NCI-H774 (cell line): ENCODE results near the gene TGIF1.
A peak's percentile ranks its signal among the peaks of the same experiment; 100 is the strongest.

Experiments
- DNase-seq: peaks from one replicate; lab custom pipeline; 2025; lab: John Stamatoyannopoulos, UW

TGIF1 gene

DNA sequence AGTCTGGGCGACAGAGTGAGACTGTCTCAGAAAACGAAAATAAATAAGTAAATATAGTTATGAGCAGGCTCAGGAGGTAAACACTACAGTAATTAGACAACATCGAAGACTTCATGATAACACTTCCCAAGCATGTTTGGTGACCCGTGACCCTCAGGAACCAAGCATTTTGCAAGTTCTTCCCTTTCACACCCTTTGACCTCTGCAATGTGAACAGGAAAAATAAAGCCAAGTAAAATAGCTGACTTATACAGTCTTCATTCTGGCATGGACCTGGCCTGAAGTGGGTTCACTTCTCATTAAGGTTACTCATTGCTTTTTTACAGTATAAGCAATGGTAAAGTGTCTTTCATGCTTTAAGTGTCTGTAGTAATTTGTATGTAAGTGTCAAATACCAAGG, 15.3 kb upstream of the TGIF1 start:
- DNase-seq, result no peak

DNA sequence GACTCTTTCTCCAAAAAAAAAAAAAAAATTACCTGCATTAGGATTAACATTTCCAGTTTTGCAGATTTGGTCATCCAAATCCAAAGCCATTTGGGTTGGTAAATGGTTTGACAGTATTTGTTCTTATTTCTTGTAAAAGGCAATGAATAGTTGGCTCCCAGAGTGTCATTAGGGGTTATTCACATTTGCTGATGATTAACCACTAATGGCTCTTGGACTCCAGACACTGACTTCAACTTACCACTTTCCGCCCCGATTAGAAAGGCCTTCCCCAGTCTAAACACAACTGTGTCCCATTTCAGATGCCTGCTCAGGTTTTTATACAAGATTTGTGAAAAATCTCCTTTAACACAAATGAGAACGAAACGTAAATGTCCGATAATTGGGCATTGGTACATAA, 9.6 kb upstream of the TGIF1 start:
- DNase-seq, result no peak

- no peak for DNase-seq
These were observed 8.7 kb upstream of the TGIF1 start for GRCh38 chr18:3441290-3441689.

- no peak for DNase-seq
These were observed 7.1 kb upstream of the TGIF1 start for GRCh38 chr18:3442919-3443318.

DNA sequence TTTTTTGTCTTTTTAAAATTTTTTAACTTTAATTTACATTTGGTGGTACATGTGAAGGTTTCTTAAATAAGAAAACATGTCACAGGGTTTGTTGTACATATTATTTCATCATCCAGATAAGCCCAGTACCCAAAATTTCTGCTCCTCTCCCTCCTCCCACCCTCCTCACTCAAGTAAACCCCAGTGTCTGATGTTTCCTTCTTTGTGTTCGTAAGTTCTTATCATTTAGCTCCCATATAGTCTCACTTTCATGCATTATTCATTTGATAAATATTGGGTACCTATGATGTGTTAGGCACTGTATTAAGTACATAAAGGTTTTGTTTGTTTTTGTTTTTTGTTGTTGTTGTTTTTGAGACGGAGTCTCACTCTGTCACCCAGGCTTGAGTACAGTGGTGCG, 5.7 kb upstream of the TGIF1 start:
- DNase-seq, result no peak

GRCh38 chr18:3444954-3445353, 5.0 kb upstream of the TGIF1 start:
- DNase-seq, result no peak

- no peak for DNase-seq
These were observed 2.7 kb upstream of the TGIF1 start for GRCh38 chr18:3447068-3447894.

DNA sequence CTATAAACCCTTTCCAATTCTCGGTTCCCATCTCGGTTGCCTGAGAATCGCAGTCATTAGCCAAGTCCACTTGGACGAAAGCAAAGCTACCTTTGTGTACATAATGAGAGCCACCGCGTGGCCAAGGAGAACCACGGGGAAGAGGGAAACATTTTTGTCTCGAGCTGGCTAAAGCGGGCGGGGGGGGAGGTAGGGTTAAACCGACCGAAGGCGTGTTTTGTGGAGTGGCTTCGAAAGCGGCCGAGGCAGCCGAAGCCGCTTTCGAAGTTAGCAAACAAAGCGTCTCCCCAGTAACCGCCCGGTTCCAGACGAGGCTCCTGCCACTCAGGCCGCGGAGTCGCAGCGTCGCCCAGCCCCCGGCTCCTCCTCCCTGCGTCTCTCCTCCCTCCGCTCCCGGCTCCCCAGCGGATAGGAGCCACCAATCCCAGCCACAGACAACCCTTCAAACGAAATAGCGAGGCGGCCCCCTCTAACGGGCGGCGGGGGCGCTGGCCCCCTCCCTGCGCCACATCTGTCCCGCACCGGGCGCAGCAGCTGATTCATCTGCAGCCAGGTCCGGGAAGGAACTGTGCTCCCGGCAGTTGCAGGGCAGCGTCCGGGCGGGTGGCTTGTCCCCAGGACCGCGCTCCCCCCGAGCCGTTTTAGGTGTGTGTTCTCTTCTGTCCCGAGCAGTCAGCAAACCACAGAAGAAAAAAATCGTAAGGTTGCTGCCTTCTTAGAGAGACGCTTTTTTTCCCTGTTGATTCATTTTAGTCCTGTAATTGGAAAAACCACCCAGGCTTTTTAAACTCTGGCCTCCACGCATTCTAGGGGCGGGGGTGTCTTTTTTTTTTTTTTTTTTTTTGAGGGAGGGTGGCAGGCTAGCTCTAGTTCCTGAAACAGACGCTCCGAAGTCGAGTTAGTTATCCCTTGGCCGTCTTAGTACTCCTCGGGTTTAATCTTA, 1.8 kb upstream of the TGIF1 start:
- DNase-seq, result peak; percentile 89

- no peak for DNase-seq
These were observed 997 bp upstream of the TGIF1 start for GRCh38 chr18:3448838-3449511.

GRCh38 chr18:3449512-3450011, 410 bp upstream of the TGIF1 start:
- no peak for DNase-seq

DNA sequence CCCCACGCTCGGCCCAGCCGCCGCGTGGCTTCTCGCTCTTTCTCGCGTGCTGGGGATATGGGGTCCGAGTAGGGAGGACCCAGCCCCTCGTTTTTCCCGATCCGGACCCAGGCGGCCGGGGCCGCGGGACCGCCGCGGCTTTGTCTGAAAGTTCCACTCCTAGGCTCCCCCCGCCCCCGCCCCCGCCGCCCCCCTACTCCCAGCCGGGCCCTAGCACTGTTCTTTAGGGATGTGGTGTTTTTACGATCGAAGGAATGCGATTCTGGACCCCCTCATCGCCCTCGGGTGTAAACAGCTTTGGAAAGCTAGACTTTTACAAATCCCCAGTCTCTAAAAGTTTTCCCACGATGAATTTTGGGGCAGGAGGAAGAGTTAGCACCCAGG, 819 bp downstream of the TGIF1 start:
- DNase-seq, result no peak

DNA sequence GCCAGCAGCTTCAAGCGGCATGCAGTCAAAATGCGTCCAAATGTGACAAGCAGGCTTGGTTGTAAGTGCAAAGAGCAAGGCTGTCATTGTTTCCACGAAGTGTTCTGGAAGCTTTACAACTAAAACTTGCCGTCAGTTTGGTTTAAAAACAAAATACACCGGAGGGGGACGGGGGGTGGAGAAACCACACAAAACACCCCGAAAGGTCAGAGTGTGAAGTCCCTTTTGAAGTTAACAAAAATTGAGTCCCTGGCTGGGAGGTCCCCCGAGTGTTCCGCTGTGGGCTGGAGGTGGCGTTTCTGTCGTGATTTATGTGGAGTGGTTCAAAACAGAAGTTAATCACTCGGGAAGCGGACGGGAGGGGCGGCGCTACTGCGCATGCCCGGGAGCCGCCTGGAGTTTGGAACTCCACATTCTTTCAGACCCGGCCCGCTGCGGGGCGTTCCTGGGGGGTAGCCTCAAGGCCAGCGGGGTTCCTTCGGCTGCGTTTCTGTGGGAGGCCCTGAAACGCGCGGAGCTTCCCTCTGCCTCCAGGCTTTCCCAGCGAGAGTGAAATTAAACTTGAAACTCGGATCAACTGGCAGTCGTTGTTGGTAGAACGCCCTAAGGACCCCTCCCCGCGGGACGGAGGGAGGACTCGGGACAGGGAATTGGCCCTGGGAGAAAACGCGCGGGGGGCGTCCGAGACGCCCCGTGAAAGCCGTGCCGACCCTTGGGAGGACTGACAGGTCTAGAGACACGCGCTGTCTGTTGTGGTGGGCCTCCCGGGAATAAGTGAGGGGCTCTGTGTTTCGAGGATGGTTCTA, 1.4 kb downstream of the TGIF1 start:
- DNase-seq, result peak; percentile 8

GRCh38 chr18:3451989-3452749, 2.2 kb downstream of the TGIF1 start:
- DNase-seq, result no peak

DNA sequence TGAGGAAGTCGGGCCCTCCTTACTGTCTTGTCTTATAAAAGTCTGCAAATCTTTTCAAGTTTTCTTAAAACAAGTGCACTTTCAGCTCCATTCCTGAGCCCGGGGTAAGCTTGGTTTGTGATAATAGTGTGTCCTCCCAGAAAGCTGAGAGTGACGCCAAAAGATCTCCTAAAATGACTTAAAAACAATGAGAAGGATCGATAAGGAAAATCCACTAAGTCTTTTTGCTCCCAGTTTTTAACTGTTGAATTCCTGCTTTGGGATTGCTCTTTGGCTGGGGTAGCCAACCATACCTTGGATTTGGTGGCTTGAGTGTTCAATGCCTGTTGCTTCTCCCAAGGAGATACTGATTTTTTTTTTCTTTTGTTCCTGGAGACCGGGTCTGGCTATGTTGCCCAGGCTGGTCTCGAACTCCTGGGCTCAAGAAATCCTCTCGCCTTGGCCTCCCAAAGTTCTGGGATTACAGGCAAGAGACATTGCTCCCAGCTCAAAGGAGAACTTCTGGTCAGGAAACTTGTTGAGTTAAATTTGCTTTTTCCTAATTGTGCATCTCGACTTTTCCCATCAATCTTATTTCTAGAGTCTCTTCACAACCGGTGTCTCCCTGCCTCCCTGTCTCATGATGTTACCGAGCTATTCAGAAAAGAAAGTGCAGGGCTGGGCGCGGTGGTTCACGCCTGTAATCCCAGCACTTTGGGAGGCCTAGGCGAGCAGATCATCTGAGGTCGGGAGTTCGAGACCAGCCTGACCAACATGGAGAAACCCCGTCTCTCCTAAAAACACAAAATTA, 3.0 kb downstream of the TGIF1 start:
- no peak for DNase-seq

GRCh38 chr18:3453540-3454364, 3.8 kb downstream of the TGIF1 start:
- DNase-seq, result no peak

- DNase-seq, result peak; percentile 22
These were observed 4.6 kb downstream of the TGIF1 start for GRCh38 chr18:3454365-3455089.

GRCh38 chr18:3455090-3455635, 5.2 kb downstream of the TGIF1 start:
- DNase-seq, result no peak
